ENCODE measurements around the gene RUSF1.

GRCh38 chr16:31473264-31473984, 34.8 kb downstream of the RUSF1 start:
- TF ChIP-seq CTCF (conservative IDR thresholded peaks at IDR 0.05 in 1 of 2, IDR thresholded peaks at IDR 0.05 in 1 of 2; ENCODE audit: extremely low read depth in 1 of 2, insufficient read depth in 1 of 2, low read depth in 1 of 2, low read length in 2 of 2) (no peak), EZH2 (IDR thresholded peaks at IDR 0.05; ENCODE audit: borderline replicate concordance, low read length) (no peak)

Data from mammary epithelial cell (primary cell).